LNCAP (cell line): ENCODE results near the gene EFCAB8.

Experiments used
- TF ChIP-seq, protein P1 (sequence below): fragments of 450-650 bp; IDR thresholded peaks from 2 replicates; pipeline ENCODE4 v1.5.1; 2017; ENCODE audit warnings: mild to moderate bottlenecking

Gene EFCAB8

GRCh38 chr20:32891491-32891890 lies 32.8 kb downstream of the EFCAB8 start:
- TF ChIP-seq, protein P1, sequence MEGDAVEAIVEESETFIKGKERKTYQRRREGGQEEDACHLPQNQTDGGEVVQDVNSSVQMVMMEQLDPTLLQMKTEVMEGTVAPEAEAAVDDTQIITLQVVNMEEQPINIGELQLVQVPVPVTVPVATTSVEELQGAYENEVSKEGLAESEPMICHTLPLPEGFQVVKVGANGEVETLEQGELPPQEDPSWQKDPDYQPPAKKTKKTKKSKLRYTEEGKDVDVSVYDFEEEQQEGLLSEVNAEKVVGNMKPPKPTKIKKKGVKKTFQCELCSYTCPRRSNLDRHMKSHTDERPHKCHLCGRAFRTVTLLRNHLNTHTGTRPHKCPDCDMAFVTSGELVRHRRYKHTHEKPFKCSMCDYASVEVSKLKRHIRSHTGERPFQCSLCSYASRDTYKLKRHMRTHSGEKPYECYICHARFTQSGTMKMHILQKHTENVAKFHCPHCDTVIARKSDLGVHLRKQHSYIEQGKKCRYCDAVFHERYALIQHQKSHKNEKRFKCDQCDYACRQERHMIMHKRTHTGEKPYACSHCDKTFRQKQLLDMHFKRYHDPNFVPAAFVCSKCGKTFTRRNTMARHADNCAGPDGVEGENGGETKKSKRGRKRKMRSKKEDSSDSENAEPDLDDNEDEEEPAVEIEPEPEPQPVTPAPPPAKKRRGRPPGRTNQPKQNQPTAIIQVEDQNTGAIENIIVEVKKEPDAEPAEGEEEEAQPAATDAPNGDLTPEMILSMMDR = no peak

DNA sequence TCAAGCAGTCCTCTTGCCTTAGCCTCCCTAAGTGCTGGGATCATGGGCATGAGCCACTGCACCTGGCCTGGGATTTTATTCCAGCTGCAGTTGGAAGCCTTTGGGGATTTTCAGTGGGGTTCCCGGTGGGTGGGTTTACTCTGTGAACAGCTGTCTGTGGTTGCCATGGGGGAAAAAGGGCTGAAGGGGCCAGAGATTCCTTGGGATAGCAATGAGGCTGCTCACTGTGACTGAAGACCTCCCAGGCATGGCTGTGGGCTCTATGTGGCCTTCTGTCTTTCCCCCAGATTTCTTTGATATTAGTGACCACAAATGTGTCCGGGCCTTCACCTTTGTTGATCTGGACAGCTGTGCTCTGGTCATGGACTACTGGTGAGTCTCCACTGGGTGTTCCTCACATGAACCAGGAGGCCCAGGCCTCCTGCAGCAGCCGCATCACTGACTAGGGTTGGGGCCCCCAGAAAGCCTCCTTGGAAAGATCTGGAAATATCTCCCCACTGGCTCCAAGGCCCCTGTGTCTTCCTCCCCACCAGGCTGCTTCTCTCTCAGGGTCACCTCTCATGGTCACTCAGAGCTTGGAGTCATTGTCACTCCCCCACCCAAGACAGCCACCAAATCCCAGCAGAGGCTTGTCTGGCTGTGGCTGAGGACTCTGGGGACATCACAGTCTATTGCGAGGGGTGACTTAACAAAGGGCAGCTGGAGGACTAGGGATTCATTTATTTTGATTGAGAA lies 33.4 kb downstream of the EFCAB8 start:
- TF ChIP-seq, protein P1 = no peak

- TF ChIP-seq, protein P1 = no peak
Measured at GRCh38 chr20:32893263-32894025, 34.7 kb downstream of the EFCAB8 start.

DNA sequence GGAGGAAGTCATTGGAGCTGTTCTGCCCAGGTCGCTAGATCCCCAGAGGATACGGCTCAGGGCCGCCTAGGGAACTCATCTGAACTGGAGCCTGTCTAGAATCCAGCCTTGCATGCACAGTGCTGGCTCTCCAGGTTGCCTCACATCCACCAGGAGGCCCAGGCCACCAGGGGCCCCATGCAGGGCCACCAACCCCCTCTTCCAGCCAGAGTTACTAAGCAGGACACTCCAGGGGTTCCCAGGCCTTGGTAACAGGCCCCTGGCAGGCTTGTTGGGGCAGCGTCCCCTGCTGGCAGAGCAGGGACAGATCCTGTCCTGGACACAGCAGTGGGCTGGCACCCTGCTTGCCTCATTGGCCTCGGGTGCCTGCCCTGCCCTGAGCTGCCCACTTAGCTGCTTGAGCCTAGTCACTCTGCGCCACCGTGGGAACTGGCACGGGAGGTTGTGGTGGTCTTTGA lies 35.3 kb downstream of the EFCAB8 start:
- TF ChIP-seq, protein P1 = peak; percentile 40; the same call in 1 of the 2 replicates

DNA sequence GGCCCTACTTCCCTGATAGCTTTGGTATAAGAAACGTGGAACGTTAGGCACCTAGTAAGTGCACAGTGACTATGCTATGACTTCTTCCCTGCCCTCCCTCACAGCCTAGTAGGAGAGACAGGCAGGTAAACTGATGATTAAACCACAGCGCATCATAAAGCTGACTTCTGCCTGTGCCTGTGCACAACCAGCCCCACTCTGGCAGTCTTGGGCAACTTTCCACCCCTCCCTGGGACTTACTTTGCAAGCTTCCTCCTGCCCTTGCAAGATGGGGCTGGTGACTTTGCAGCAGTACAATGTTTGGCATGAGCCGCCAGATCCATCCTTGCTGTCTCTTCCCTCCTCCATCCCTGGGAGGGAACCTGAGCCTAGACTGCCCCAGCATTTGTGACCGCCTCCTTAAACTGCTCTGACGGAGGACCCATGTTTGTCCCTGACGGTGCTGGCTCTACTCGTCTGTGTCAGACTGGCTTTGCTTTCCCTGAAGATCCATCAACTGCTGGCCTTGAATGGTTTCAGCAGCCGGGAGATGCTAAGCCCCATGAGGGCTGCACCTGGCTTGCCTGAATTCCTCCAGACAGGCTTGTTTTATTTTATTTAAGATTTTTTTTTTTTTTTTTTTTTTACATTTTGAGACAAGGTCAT lies 36.1 kb downstream of the EFCAB8 start:
- TF ChIP-seq, protein P1 = no peak

DNA sequence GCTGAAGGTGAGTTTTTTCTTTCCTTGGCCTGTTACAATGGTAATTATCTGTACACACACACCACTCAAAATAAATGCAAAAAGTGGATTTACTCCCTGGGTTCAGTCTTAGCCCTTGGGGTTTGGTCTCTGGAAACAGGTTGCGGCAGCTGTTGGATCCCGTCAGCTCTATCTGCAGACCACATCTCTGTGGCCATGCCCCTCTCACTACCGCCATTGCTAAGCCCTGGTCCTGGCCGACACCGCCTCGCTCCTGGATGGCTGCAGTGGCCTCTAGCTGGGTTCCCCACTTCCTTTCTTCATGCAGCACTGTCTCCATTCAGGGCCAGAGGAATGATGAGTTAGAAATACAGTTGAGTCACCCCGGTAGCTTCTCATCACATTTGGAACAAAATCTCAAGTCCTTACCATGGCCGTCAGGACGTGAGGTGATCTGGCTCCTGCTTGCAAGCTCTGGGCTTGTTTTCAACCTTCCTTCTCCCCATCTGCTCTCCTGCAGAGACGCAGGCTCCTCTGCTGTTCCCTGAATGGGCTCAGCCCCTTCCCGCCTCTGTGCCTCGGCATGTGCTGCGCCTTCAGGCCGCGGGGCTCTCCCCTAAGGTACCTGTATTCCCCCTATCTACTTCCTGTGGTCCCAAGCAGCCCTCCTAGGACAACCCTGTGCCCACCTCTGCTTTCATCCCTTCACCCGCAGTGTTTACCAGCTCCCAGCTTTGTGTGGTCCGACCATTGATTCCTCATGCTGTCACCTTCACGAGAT lies 38.0 kb downstream of the EFCAB8 start:
- TF ChIP-seq, protein P1 = no peak

- TF ChIP-seq, protein P1 = no peak
Measured at GRCh38 chr20:32898729-32899128, 40.0 kb downstream of the EFCAB8 start.
